22Rv1 (cell line): ENCODE results near the gene NLGN2.

Experiments
- H3K27ac ChIP-seq: fragments of 450-650 bp; 2 replicates; pipeline ENCODE4 v1.5.1; 2017
- ZFX ChIP-seq: fragments of 450-650 bp; IDR thresholded peaks from 2 replicates; pipeline ENCODE4 v1.6.1; 2017; ENCODE audit warnings: antibody characterized with exemption, borderline replicate concordance
- TF ChIP-seq, protein P1 (sequence below): fragments of 450-650 bp; IDR thresholded peaks from 2 replicates; pipeline ENCODE4 v1.5.1; 2017; ENCODE audit warnings: mild to moderate bottlenecking

Gene NLGN2

GRCh38 chr17:7432296-7432695 is 24.7 kb downstream of the NLGN2 start:
- no peak overlapping the region for H3K27ac ChIP-seq
- TF ChIP-seq ZFX: no peak
- TF ChIP-seq, protein P1, sequence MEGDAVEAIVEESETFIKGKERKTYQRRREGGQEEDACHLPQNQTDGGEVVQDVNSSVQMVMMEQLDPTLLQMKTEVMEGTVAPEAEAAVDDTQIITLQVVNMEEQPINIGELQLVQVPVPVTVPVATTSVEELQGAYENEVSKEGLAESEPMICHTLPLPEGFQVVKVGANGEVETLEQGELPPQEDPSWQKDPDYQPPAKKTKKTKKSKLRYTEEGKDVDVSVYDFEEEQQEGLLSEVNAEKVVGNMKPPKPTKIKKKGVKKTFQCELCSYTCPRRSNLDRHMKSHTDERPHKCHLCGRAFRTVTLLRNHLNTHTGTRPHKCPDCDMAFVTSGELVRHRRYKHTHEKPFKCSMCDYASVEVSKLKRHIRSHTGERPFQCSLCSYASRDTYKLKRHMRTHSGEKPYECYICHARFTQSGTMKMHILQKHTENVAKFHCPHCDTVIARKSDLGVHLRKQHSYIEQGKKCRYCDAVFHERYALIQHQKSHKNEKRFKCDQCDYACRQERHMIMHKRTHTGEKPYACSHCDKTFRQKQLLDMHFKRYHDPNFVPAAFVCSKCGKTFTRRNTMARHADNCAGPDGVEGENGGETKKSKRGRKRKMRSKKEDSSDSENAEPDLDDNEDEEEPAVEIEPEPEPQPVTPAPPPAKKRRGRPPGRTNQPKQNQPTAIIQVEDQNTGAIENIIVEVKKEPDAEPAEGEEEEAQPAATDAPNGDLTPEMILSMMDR: no peak

DNA sequence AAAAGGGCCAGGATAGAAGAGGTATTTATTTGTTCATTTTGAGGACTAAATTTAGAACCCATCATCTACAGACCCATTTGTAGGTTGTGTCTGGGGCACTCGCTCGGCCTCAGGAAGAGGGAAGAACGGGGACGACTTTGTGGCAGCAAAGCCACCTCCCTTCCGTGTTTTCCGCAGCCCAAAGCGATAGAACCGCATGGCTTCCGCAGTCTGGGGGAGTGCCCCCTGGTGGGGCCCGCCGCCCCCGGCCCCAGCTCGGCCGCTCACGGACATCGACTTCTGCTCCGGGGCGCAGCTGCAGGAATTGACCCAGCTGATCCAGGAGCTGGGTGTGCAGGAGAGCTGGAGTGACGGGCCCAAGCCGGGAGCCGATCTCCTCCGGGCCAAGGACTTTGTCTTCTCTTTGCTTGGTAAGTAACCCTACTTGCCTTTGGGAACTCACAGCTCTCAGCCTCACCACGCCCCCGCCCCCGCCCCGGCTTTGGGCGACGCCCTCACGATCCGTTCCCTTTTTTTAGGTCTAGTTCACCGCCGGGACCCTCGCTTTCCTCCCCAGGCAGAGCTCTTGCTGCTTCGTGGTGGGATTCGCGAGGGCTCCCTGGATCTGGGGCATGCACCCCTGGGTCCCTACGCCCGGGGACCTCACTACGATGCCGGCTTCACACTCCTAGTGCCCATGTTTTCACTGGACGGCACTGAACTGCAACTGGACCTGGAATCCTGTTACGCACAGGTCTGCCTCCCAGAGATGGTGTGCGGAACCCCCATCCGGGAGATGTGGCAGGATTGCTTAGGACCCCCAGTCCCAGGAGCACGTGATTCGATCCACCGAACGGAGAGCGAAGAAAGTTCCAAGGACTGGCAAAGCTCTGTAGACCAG is 28.3 kb downstream of the NLGN2 start:
- TF ChIP-seq, protein P1: peak; percentile 33
- no peak for TF ChIP-seq ZFX
- H3K27ac ChIP-seq: peak overlapping the region; percentile 92

DNA sequence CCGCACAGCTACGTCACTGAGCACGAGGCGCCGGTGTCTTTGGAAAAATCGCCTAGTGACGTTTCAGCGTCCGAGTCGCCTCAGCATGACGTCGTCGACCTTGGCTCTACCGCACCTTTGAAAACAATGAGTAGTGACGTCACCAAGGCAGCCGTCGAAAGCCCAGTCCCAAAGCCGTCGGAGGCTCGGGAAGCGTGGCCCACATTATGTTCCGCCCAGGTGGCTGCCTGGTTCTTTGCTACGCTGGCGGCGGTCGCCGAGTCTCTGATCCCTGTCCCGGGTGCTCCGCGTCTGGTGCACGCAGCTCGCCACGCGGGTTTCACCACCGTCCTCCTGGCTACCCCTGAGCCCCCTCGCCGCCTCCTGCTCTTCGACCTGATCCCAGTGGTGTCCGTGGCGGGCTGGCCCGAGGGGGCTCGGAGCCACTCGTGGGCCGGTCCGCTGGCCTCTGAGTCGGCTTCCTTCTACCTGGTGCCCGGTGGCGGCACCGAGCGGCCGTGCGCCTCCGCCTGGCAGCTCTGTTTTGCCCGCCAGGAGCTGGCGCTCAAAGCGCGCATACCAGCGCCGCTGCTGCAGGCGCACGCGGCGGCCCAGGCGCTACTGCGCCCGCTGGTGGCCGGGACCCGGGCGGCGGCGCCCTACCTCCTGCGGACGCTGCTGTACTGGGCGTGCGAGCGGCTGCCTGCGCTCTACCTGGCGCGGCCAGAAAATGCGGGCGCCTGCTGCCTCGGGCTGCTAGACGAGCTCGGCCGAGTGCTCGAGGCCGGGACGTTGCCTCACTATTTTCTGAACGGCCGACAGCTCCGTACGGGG is 29.1 kb downstream of the NLGN2 start:
- TF ChIP-seq, protein P1: peak; percentile 99
- no peak for TF ChIP-seq ZFX
- H3K27ac ChIP-seq: peak overlapping the region; percentile 92

- peak overlapping the region; percentile 92 for H3K27ac ChIP-seq
- TF ChIP-seq, protein P1: no peak
- TF ChIP-seq ZFX: no peak
These were observed 29.8 kb downstream of the NLGN2 start for GRCh38 chr17:7437369-7437863.

DNA sequence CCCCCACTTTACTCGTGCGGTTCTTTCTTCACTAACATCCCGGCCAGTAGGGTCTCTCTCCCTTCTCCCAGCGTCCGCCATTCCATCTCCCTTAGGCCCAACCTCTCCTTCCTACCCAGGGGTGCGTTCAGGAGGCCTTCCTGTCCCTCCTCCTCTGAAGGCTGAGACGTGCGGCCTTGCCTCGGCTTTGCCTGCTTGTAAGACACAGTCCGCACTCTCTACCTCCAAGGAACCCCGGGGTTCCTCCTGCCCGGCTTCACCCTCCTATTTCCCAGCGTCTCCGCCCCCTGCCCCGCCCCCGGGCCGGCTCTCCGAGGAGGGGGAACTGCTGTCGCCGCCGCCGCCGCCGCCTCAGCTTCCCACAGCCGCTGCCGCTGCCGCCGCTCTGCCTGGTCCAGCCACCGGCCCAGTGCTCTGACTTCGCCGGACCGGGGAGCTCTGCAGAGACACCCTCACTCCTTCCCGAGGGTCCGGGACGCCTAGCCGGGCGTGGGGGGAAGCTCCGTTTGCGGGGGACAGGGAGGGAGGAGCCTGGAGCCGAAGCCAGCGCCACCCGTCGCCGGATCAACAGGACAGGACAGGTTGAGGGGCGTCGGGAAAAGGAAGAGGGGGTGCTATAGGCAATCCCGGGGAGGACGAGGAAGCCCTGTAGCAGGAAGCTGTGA is 30.4 kb downstream of the NLGN2 start:
- peak overlapping the region; percentile 92 for H3K27ac ChIP-seq
- no peak for TF ChIP-seq ZFX
- TF ChIP-seq, protein P1: no peak

- H3K27ac ChIP-seq: peak overlapping the region; percentile 92
- TF ChIP-seq ZFX: no peak
- TF ChIP-seq, protein P1: no peak
These were observed 31.2 kb downstream of the NLGN2 start for GRCh38 chr17:7438656-7439460.
